PFSK-1 (cell line): ENCODE measurements around the gene TET2.

Source experiments
- FOXP2 ChIP-seq: optimal IDR thresholded peaks from 2 replicates; pipeline ENCODE3; 2011; ENCODE audit warnings: borderline replicate concordance, control low read depth, inconsistent platforms; ENCODE audit not compliant: insufficient read depth; ENCODE audit errors: extremely low read length, extremely low read depth
- POLR2AphosphoS5 ChIP-seq: IDR thresholded peaks from 2 replicates; pipeline ENCODE4 v1.6.1; 2012; ENCODE audit warnings: low read depth, mild to moderate bottlenecking, control low read depth, low read length, moderate library complexity
- REST ChIP-seq, 2 experiments: IDR thresholded peaks; 2 replicates each; pipeline versions ENCODE4 v1.6.1 to v1.8.0; 2011 to 2012; ENCODE audit warnings: low read depth in 2 of 2, low read length in 2 of 2, control low read depth in 1 of 2, inconsistent platforms in 1 of 2, mild to moderate bottlenecking in 1 of 2, moderate library complexity in 1 of 2; ENCODE audit not compliant: insufficient read depth in 1 of 2
- SIN3A ChIP-seq: IDR thresholded peaks from 2 replicates; pipeline ENCODE4 v1.6.1; 2012; ENCODE audit warnings: mild to moderate bottlenecking, low read length, moderate library complexity, borderline replicate concordance; ENCODE audit not compliant: insufficient read depth
- TAF1 ChIP-seq: IDR thresholded peaks from 2 replicates; pipeline ENCODE4 v1.6.1; 2012; ENCODE audit warnings: low read length, control low read depth, borderline replicate concordance; ENCODE audit not compliant: insufficient read depth

The TET2 gene

GRCh38 chr4:105192474-105192873 is 45.8 kb downstream of the TET2 start:
- TF ChIP-seq REST (IDR thresholded peaks at IDR 0.05; ENCODE audit: insufficient read depth in 1 of 2, low read depth in 2 of 2, low read length in 2 of 2) (no peak), POLR2AphosphoS5 (no peak), SIN3A (no peak), TAF1 (no peak), FOXP2 (no peak)

GRCh38 chr4:105192910-105193309 is 46.2 kb downstream of the TET2 start:
- TF ChIP-seq TAF1 (no peak), REST (IDR thresholded peaks at IDR 0.05; ENCODE audit: insufficient read depth in 1 of 2, low read depth in 2 of 2, low read length in 2 of 2) (no peak), SIN3A (no peak), FOXP2 (no peak), POLR2AphosphoS5 (no peak)

GRCh38 chr4:105193536-105193935 is 46.9 kb downstream of the TET2 start:
- TF ChIP-seq TAF1, result no peak
- no peak for TF ChIP-seq REST (IDR thresholded peaks at IDR 0.05; ENCODE audit: insufficient read depth in 1 of 2, low read depth in 2 of 2, low read length in 2 of 2)
- no peak for TF ChIP-seq FOXP2
- no peak for TF ChIP-seq POLR2AphosphoS5
- no peak for TF ChIP-seq SIN3A

- TF ChIP-seq TAF1 (no peak), SIN3A (no peak), REST (IDR thresholded peaks at IDR 0.05; ENCODE audit: insufficient read depth in 1 of 2, low read depth in 2 of 2, low read length in 2 of 2) (no peak), POLR2AphosphoS5 (no peak), FOXP2 (no peak)
These were observed 47.9 kb downstream of the TET2 start for GRCh38 chr4:105194328-105195231.
